ENCODE data around the gene CACNG4.

Gene CACNG4

DNA sequence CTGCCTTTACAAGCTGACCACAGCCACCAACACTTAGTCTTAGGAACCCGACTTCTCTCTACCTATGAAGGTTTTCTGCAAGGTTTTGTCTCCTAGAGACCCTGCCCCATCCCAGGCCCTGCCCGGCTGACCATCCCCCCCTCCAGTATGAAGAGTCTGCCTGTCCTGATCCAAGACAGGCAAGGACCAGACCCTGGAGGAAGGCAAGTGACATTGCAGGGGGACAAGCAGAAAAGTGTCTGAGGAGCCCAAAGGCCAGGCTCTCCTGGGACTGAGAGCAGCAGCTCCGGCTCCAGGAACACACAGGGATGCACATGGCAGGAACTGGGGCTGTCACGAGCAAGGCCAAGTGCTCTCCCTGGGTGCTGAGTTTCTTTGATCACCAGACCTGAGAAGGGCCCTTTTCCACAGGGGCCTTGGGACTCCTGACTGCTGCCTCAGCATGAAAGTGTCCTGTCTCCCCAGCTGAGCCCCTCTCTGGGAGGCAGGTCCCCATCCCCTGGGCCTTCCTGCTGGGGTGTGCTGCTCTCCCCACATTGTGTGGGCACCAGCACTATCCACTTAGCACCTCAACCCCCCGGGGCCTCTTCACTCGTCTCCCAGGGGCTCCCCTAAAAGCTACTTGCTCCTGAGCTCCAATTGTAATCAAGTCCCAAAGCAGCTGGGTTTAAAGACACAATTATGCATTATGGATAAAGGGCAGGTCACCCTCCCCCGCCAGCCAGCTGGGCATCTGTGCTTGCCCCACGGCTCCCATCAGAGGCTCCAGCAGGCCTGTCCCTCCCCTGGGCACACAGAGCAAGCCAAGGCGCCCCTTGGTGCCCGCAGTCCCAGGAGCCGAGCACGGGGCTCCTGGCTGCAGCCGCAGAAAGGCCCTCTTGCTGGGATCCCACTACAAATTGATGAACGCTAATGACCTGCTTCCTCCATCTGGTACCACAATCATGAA, 11.6 kb upstream of the CACNG4 start:
- no peaks in the 10 kb centered on the region; the same call in none of the 2 replicates for H3K27me3 ChIP-seq (replicated peaks; ENCODE audit: control insufficient read depth, insufficient read depth, low read length)
- H3K4me3 ChIP-seq (replicated peaks; ENCODE audit: low read depth, low read length) = no peak overlapping the region
- DNase-seq (ENCODE audit: extremely low read depth, insufficient read length) = no peak
- no peaks in the 10 kb centered on the region for H3K36me3 ChIP-seq (ENCODE audit: control insufficient read depth, insufficient read depth, low read length)
- TF ChIP-seq, protein P1, sequence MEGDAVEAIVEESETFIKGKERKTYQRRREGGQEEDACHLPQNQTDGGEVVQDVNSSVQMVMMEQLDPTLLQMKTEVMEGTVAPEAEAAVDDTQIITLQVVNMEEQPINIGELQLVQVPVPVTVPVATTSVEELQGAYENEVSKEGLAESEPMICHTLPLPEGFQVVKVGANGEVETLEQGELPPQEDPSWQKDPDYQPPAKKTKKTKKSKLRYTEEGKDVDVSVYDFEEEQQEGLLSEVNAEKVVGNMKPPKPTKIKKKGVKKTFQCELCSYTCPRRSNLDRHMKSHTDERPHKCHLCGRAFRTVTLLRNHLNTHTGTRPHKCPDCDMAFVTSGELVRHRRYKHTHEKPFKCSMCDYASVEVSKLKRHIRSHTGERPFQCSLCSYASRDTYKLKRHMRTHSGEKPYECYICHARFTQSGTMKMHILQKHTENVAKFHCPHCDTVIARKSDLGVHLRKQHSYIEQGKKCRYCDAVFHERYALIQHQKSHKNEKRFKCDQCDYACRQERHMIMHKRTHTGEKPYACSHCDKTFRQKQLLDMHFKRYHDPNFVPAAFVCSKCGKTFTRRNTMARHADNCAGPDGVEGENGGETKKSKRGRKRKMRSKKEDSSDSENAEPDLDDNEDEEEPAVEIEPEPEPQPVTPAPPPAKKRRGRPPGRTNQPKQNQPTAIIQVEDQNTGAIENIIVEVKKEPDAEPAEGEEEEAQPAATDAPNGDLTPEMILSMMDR (IDR thresholded peaks at IDR 0.05; ENCODE audit: insufficient read depth, low read length, poor library complexity, severe bottlenecking) = no peak

DNA sequence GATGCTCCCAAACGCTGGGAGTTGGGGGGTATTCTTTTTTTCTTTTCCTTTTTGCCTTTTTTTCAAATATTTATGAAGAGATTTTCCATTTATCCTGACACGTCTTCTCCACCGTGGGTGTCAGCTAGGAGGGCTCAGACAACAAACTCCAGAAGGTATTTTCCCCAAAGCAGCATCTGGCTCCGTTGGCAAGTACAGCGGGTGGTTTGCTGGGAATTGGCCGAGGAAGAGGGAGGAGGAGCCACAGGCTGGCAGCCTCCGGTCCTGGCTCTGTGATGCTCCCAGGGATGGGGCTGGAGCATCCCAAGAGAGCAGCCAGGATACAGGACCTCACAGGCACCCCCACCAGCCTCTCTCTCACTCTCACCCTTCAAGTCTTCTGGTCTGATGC, 10.9 kb upstream of the CACNG4 start:
- no peak for DNase-seq (ENCODE audit: extremely low read depth, insufficient read length)
- Histone ChIP-seq H3K4me3 (replicated peaks; ENCODE audit: low read depth, low read length) (no peak overlapping the region), H3K27me3 (replicated peaks; ENCODE audit: control insufficient read depth, insufficient read depth, low read length) (no peaks in the 10 kb centered on the region; the same call in none of the 2 replicates), H3K36me3 (ENCODE audit: control insufficient read depth, insufficient read depth, low read length) (no peaks in the 10 kb centered on the region)
- TF ChIP-seq, protein P1 (IDR thresholded peaks at IDR 0.05; ENCODE audit: insufficient read depth, low read length, poor library complexity, severe bottlenecking) = no peak

DNA sequence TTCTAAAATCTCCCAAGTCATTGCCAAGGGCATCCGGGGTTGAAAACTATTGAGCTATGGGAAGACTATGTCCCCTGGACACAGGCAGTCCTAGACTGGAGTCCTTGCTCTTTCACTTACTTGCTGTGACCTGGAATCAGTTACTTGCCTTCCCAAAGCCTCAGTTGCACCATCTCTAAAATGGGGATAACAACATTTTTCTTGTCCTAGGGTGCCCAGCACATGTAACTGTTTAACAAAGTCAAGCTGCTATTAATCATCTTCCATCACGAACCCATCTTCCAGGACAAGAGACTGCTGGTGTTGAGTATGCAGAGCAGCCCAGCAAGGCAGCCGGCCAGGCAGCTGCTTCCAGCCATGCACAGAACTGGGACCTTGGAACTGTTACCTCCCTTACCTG, 9.9 kb upstream of the CACNG4 start:
- Histone ChIP-seq H3K4me3 (replicated peaks; ENCODE audit: low read depth, low read length) (no peak overlapping the region), H3K27me3 (replicated peaks; ENCODE audit: control insufficient read depth, insufficient read depth, low read length) (no peaks in the 10 kb centered on the region; the same call in none of the 2 replicates), H3K36me3 (ENCODE audit: control insufficient read depth, insufficient read depth, low read length) (no peaks in the 10 kb centered on the region)
- TF ChIP-seq, protein P1 (IDR thresholded peaks at IDR 0.05; ENCODE audit: insufficient read depth, low read length, poor library complexity, severe bottlenecking) = no peak
- DNase-seq (ENCODE audit: extremely low read depth, insufficient read length) = no peak

DNA sequence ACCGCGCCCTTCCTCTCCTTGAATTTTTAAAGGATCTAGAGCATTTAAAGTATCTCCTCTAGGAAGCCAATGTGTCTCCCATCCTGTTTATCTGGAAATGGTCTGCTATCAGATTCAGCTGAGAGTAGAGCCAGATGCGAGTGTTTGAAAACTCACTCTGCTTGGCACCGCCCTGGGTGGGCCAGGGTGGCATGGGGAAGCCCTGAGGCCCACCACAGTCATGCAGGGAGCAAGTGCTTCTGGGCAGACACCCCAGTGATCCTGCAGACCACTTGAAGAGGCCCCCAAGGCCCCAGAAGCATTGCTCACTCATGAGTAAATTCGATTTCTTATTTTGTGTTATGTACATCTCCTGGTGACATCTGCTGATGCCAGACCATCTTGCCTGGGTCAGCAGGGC, 8.7 kb upstream of the CACNG4 start:
- Histone ChIP-seq H3K4me3 (replicated peaks; ENCODE audit: low read depth, low read length) (no peak overlapping the region), H3K27me3 (replicated peaks; ENCODE audit: control insufficient read depth, insufficient read depth, low read length) (no peaks in the 10 kb centered on the region; the same call in none of the 2 replicates), H3K36me3 (ENCODE audit: control insufficient read depth, insufficient read depth, low read length) (no peaks in the 10 kb centered on the region)
- DNase-seq (ENCODE audit: extremely low read depth, insufficient read length) = no peak
- TF ChIP-seq, protein P1 (IDR thresholded peaks at IDR 0.05; ENCODE audit: insufficient read depth, low read length, poor library complexity, severe bottlenecking) = no peak

DNA sequence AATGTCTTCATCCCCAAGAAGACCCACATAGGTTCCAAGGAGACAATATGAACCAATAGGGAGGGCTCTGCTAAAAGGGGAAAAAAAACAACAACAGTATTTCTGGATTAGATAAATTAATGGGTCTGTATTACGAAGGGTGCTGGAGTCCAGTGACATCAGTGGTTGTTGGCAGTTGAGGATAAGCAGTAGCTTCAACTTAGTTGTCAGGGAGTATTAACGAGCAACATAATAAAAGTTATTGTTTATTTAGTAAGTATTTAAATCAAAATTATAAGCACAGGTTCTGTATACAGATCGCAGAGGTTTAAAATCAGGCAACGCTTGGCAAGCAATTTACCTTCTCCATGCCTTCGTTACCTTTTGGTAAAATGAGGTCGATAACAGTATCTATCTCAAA, 7.6 kb upstream of the CACNG4 start:
- H3K4me3 ChIP-seq (replicated peaks; ENCODE audit: low read depth, low read length) = no peak overlapping the region
- no peaks in the 10 kb centered on the region for H3K36me3 ChIP-seq (ENCODE audit: control insufficient read depth, insufficient read depth, low read length)
- H3K27me3 ChIP-seq (replicated peaks; ENCODE audit: control insufficient read depth, insufficient read depth, low read length) = no peaks in the 10 kb centered on the region; the same call in none of the 2 replicates
- TF ChIP-seq, protein P1 (IDR thresholded peaks at IDR 0.05; ENCODE audit: insufficient read depth, low read length, poor library complexity, severe bottlenecking) = no peak
- no peak for DNase-seq (ENCODE audit: extremely low read depth, insufficient read length)
